CD8-positive, alpha-beta memory T cell (primary cell): Measurements from ENCODE around the gene TRAPPC2. TPM values are rescaled to one million over a fixed set of nuclear protein-coding genes. Genes with fewer than 3 reads are reported as not detected.

ENCODE experiments used
- CTCF ChIA-PET: fragments of 350-600 bp; sonication (Branson Sonifier 250); formaldehyde crosslinking; loops from one replicate; lab custom pipeline; 2021; ENCODE audit warnings: antibody characterized with exemption; lab: Charles Lee
- POLR2A ChIA-PET: fragments of 350-600 bp; sonication (Branson Sonifier 250); formaldehyde crosslinking; loops from one replicate; lab custom pipeline; 2021; ENCODE audit warnings: antibody characterized with exemption; lab: Charles Lee
- DNase-seq, 5 donors: peaks; one replicate each; pipeline versions ENCODE4 v3.0.0 to v3.0.0-alpha.2; 2020 to 2022; ENCODE audit warnings: mixed read lengths in 1 of 5
- H3K27ac ChIP-seq: one replicate; pipeline ENCODE4 v1.7.0; 2013; ENCODE audit warnings: low read depth, mild to moderate bottlenecking, low read length, moderate library complexity
- H3K27me3 ChIP-seq: 2 replicates; pipeline ENCODE4 v1.7.0; 2013; ENCODE audit warnings: low read length, mild to moderate bottlenecking; ENCODE audit not compliant: insufficient read depth, poor library complexity, severe bottlenecking
- H3K36me3 ChIP-seq: 2 replicates; pipeline ENCODE4 v1.7.0; 2013; ENCODE audit warnings: mild to moderate bottlenecking, low read length, moderate library complexity; ENCODE audit not compliant: insufficient read depth
- H3K4me1 ChIP-seq: 2 replicates; pipeline ENCODE4 v1.7.0; 2013; ENCODE audit warnings: mild to moderate bottlenecking, low read length, moderate library complexity; ENCODE audit not compliant: insufficient read depth
- H3K4me3 ChIP-seq: 2 replicates; pipeline ENCODE4 v1.7.0; 2013; ENCODE audit warnings: mild to moderate bottlenecking, low read length
- H3K9me3 ChIP-seq: 2 replicates; pipeline ENCODE4 v1.7.0; 2013; ENCODE audit warnings: mild to moderate bottlenecking, low read length
- H3K27ac Mint-ChIP-seq, 8 donors: one replicate each; pipeline ENCODE4 v1.8.0; 2020 to 2021; ENCODE audit warnings: mixed read lengths in 8 of 8, mild to moderate bottlenecking in 6 of 8, inconsistent platforms in 3 of 8, moderate library complexity in 3 of 8
- H3K27me3 Mint-ChIP-seq, 2 donors: one replicate each; pipeline ENCODE4 v1.8.0; 2020 to 2021; ENCODE audit warnings: mixed read lengths in 2 of 2, mild to moderate bottlenecking in 1 of 2, moderate library complexity in 1 of 2
- H3K36me3 Mint-ChIP-seq, 3 donors: one replicate each; pipeline ENCODE4 v1.8.0; 2020 to 2021; ENCODE audit warnings: mixed read lengths in 3 of 3, inconsistent platforms in 1 of 3, mild to moderate bottlenecking in 1 of 3
- H3K4me1 Mint-ChIP-seq, 3 donors: one replicate each; pipeline ENCODE4 v1.8.0; 2020 to 2021; ENCODE audit warnings: mixed read lengths in 3 of 3, inconsistent platforms in 1 of 3, mild to moderate bottlenecking in 1 of 3
- H3K4me3 Mint-ChIP-seq, 7 donors: one replicate each; pipeline ENCODE4 v1.8.0; 2020 to 2021; ENCODE audit warnings: mixed read lengths in 7 of 7, mild to moderate bottlenecking in 6 of 7, moderate library complexity in 4 of 7, inconsistent platforms in 2 of 7
- H3K9me3 Mint-ChIP-seq, 5 donors: one replicate each; pipeline ENCODE4 v1.8.0; 2020 to 2022; ENCODE audit warnings: mixed read lengths in 5 of 5, mild to moderate bottlenecking in 3 of 5, moderate library complexity in 2 of 5, inconsistent platforms in 1 of 5
- polyA plus RNA-seq: library from polyadenylated mRNA; unstranded; fragments of 300-500 nt; fragmentation: Illumina TruSeq; gene quantifications from one replicate; pipeline ENCODE4 v1.2.3, GENCODE V29; 2021
- total RNA-seq, 2 experiments: library from RNA; stranded (reverse); gene quantifications; one replicate each; pipeline ENCODE4 v1.2.3, GENCODE V29; 2021

The TRAPPC2 gene
- 10 to 100 TPM; 18.7 to 19.0 TPM for total RNA-seq
- 50.6 TPM for polyA plus RNA-seq

GRCh38 chrX:13734278-13735172, at the start of gene TRAPPC2, which contains the start of gene OFD1:
TSS of gene TRAPPC2 (minus strand) at chrX:13734620. CDS start at chrX:13719963, 14,657 bp downstream.
TSS of gene OFD1 (plus strand) at chrX:13734748. CDS start at chrX:13735072, 324 bp downstream.
- no peaks in the 10 kb centered on the region for H3K27me3 ChIP-seq
- peak within 1 kb of the TSS; percentile 86 for H3K4me3 ChIP-seq
- peak within 1 kb of the TSS; percentile 93 for H3K27ac ChIP-seq
- ChIA-PET CTCF (interaction anchor here (0.7 to 3.1 kb wide), 16 partner anchors 8 to 295 kb away, joined by 3 to 16 read pairs (median 4); partner anchors contain the start of gene RAB9A), POLR2A (interaction anchor here (0.5 to 2.5 kb wide), 15 partner anchors 8 to 754 kb away, joined by 3 to 23 read pairs (median 4); partner anchors contain the start of gene RAB9A)
- H3K9me3 Mint-ChIP-seq = peaks cover 0 to 4% (median 0%) of the 10 kb centered on the region in 5 donors
- peaks cover 59 to 74% (median 63%) of the 10 kb centered on the region in 3 donors for H3K4me1 Mint-ChIP-seq
- no peaks in the 10 kb centered on the region for H3K27me3 Mint-ChIP-seq
- H3K36me3 Mint-ChIP-seq = peaks cover 10 to 51% (median 14%) of the 10 kb centered on the region in 3 donors
- peaks cover 34% of the 10 kb centered on the region for H3K4me1 ChIP-seq
- peak within 1 kb of the TSS; percentile 98 to 99 (median 99) for H3K27ac Mint-ChIP-seq
- peak within 1 kb of the TSS; percentile 94 to 99 (median 98) for H3K4me3 Mint-ChIP-seq
- no peaks in the 10 kb centered on the region for H3K36me3 ChIP-seq
- no peaks in the 10 kb centered on the region for H3K9me3 ChIP-seq
- DNase-seq = peak; percentile 81 to 95 (median 88)

GRCh38 chrX:13780868-13781427, 46.5 kb upstream of the TRAPPC2 start:
- H3K4me1 ChIP-seq = no peaks in the 10 kb centered on the region
- H3K9me3 ChIP-seq = no peaks in the 10 kb centered on the region
- POLR2A ChIA-PET = no interaction called here
- H3K27ac ChIP-seq = no peak overlapping the region
- Mint-ChIP-seq H3K27me3 (no peaks in the 10 kb centered on the region), H3K36me3 (peaks cover 0 to 15% (median 1%) of the 10 kb centered on the region in 3 donors), H3K4me3 (no peak overlapping the region), H3K27ac (peak overlapping the region in 4 of 8 donors; percentile 39 to 64 (median 45)), H3K4me1 (no peaks in the 10 kb centered on the region), H3K9me3 (no peaks in the 10 kb centered on the region)
- H3K36me3 ChIP-seq = no peaks in the 10 kb centered on the region
- DNase-seq = no peak
- CTCF ChIA-PET = no interaction called here
- H3K27me3 ChIP-seq = no peaks in the 10 kb centered on the region
- H3K4me3 ChIP-seq = no peak overlapping the region

GRCh38 chrX:13778916-13779315, 44.5 kb upstream of the TRAPPC2 start:
- no peaks in the 10 kb centered on the region for H3K9me3 ChIP-seq
- Mint-ChIP-seq H3K4me1 (no peaks in the 10 kb centered on the region), H3K36me3 (peaks cover 0 to 34% (median 9%) of the 10 kb centered on the region in 3 donors), H3K4me3 (no peak overlapping the region), H3K27me3 (no peaks in the 10 kb centered on the region), H3K9me3 (no peaks in the 10 kb centered on the region), H3K27ac (peak overlapping the region in 3 of 8 donors; percentile 26 to 84 (median 33))
- ChIA-PET POLR2A (interaction anchor here (0.7 kb wide), 1 partner anchor 60 kb away, joined by 6 read pairs; no protein-coding TSS in a partner anchor), CTCF (no interaction called here)
- DNase-seq = no peak
- no peak overlapping the region for H3K4me3 ChIP-seq
- no peaks in the 10 kb centered on the region for H3K27me3 ChIP-seq
- no peak overlapping the region for H3K27ac ChIP-seq
- H3K36me3 ChIP-seq = no peaks in the 10 kb centered on the region
- no peaks in the 10 kb centered on the region for H3K4me1 ChIP-seq

- no peaks in the 10 kb centered on the region for H3K4me1 Mint-ChIP-seq
- H3K27me3 Mint-ChIP-seq = no peaks in the 10 kb centered on the region
- no peak for DNase-seq
- peak overlapping the region in 2 of 8 donors; percentile 35 to 52 for H3K27ac Mint-ChIP-seq
- POLR2A ChIA-PET = no interaction called here
- Histone ChIP-seq H3K27ac (no peak overlapping the region), H3K36me3 (peaks cover 5% of the 10 kb centered on the region), H3K9me3 (no peaks in the 10 kb centered on the region), H3K27me3 (no peaks in the 10 kb centered on the region), H3K4me3 (no peak overlapping the region), H3K4me1 (no peaks in the 10 kb centered on the region)
- CTCF ChIA-PET = no interaction called here
- no peak overlapping the region for H3K4me3 Mint-ChIP-seq
- peaks cover 0 to 54% (median 15%) of the 10 kb centered on the region in 3 donors for H3K36me3 Mint-ChIP-seq
- no peaks in the 10 kb centered on the region for H3K9me3 Mint-ChIP-seq
Observed at GRCh38 chrX:13776387-13776786, 42.0 kb upstream of the TRAPPC2 start.

DNA sequence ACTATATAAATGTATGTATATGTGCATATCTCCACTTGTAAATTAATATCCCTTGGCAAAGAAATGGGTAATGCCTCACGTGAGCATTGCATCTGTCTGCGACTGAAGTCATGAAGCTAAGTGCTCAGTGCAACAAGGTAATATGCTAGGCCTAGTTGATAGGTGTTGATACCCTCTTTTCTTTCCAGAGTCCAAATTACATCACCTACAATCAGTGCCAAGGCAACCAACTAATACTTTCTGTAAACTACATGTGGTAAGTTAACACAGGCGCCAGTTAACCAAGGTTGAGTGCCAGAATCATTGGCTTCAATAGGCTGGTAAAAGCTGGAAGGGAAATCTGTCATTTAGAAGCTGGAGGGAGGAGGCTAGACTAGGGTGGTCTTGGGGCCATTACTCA, 41.4 kb upstream of the TRAPPC2 start:
- Mint-ChIP-seq H3K4me1 (no peaks in the 10 kb centered on the region), H3K27ac (peak overlapping the region in 2 of 8 donors; percentile 3 to 35), H3K4me3 (no peak overlapping the region), H3K36me3 (peaks cover 0 to 57% (median 15%) of the 10 kb centered on the region in 3 donors), H3K9me3 (no peaks in the 10 kb centered on the region), H3K27me3 (no peaks in the 10 kb centered on the region)
- no peak overlapping the region for H3K4me3 ChIP-seq
- H3K27me3 ChIP-seq = no peaks in the 10 kb centered on the region
- H3K27ac ChIP-seq = no peak overlapping the region
- H3K4me1 ChIP-seq = no peaks in the 10 kb centered on the region
- peaks cover 5% of the 10 kb centered on the region for H3K36me3 ChIP-seq
- no peaks in the 10 kb centered on the region for H3K9me3 ChIP-seq
- CTCF ChIA-PET = no interaction called here
- DNase-seq = no peak
- POLR2A ChIA-PET = no interaction called here

DNA sequence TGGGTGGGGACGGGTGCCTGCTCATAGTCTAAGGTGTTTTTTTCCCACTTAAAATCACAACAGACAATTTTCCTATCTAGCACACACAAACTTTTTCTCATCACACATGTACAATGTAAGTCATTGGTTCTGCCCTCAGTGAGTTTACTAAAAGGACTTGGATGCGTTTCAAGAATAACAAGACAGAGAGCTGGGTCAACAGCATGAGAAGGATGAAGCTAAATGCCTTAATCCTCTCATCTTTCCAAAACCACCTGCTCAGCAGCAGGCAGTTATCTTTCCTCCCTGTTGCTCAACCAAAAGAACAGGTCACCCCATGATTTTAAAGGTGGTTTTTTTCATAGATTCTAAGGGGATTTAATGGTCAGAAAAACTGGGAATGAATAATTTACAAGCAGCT, 40.3 kb upstream of the TRAPPC2 start:
- H3K27ac ChIP-seq = no peak overlapping the region
- peaks cover 0 to 67% (median 17%) of the 10 kb centered on the region in 3 donors for H3K36me3 Mint-ChIP-seq
- no peaks in the 10 kb centered on the region for H3K27me3 ChIP-seq
- DNase-seq = no peak
- ChIA-PET CTCF (interaction anchor here (1.7 kb wide), 1 partner anchor 28 kb away, joined by 4 read pairs; no protein-coding TSS in a partner anchor), POLR2A (no interaction called here)
- H3K9me3 Mint-ChIP-seq = no peaks in the 10 kb centered on the region
- H3K27me3 Mint-ChIP-seq = no peaks in the 10 kb centered on the region
- peak overlapping the region in 3 of 8 donors; percentile 17 to 38 (median 22) for H3K27ac Mint-ChIP-seq
- no peak overlapping the region for H3K4me3 Mint-ChIP-seq
- no peak overlapping the region for H3K4me3 ChIP-seq
- peaks cover 0 to 9% (median 0%) of the 10 kb centered on the region in 3 donors for H3K4me1 Mint-ChIP-seq
- H3K36me3 ChIP-seq = peaks cover 5% of the 10 kb centered on the region
- H3K4me1 ChIP-seq = no peaks in the 10 kb centered on the region
- no peaks in the 10 kb centered on the region for H3K9me3 ChIP-seq

GRCh38 chrX:13770013-13770535, 35.7 kb upstream of the TRAPPC2 start:
- Mint-ChIP-seq H3K27ac (peak overlapping the region in 3 of 8 donors; percentile 51 to 61 (median 52)), H3K27me3 (peaks cover 0 to 3% of the 10 kb centered on the region in 2 donors), H3K9me3 (no peaks in the 10 kb centered on the region), H3K36me3 (peaks cover 3 to 88% (median 34%) of the 10 kb centered on the region in 3 donors), H3K4me1 (peaks cover 0 to 12% (median 0%) of the 10 kb centered on the region in 3 donors), H3K4me3 (no peak overlapping the region)
- Histone ChIP-seq H3K27me3 (no peaks in the 10 kb centered on the region), H3K36me3 (peaks cover 20% of the 10 kb centered on the region), H3K9me3 (no peaks in the 10 kb centered on the region), H3K27ac (no peak overlapping the region), H3K4me3 (no peak overlapping the region), H3K4me1 (no peaks in the 10 kb centered on the region)
- POLR2A ChIA-PET = no interaction called here
- CTCF ChIA-PET = no interaction called here
- no peak for DNase-seq
